OCI-LY3 (cell line): ENCODE measurements around the gene TARBP1.
A peak's percentile ranks its signal among the peaks of the same experiment; 100 is the strongest.
"Not testable (repeated sequence)": the region's sequence is repeated elsewhere in the genome, so short reads cannot be mapped to it uniquely, and the experiment has no call there.

Source experiments
- H2AFZ ChIP-seq: fragments of 200-600, 300-600 bp; shearing (Covaris generic); 2 replicates; pipeline ENCODE4 v1.6.0; 2014; ENCODE audit warnings: antibody characterized with exemption, low read depth, low read length
- H3K27ac ChIP-seq: fragments of 200-600, 300-600 bp; sonication (generic); 2 replicates; pipeline ENCODE4 v1.5.1; 2014; ENCODE audit warnings: mild to moderate bottlenecking, low read length, moderate library complexity, mixed read lengths
- H3K27me3 ChIP-seq: fragments of 200-600, 300-600 bp; sonication (generic); 2 replicates; pipeline ENCODE4 v1.6.1; 2014; ENCODE audit warnings: low read depth, low read length, mixed read lengths
- H3K36me3 ChIP-seq: fragments of 200-600, 300-600 bp; sonication (generic); replicated peaks from 2 replicates; pipeline ENCODE3; 2014; ENCODE audit warnings: low read depth, low read length, mixed read lengths
- H3K4me1 ChIP-seq: fragments of 300-600, 200-600 bp; sonication (generic); 2 replicates; pipeline ENCODE4 v1.6.1; 2014; ENCODE audit warnings: low read length, mixed read lengths
- H3K4me2 ChIP-seq: fragments of 200-600, 300-600 bp; sonication (generic); 2 replicates; pipeline ENCODE4 v1.6.1; 2014; ENCODE audit warnings: low read length, mixed read lengths
- H3K4me3 ChIP-seq: fragments of 300-600, 200-600 bp; sonication (generic); 2 replicates; pipeline ENCODE4 v1.5.1; 2014; ENCODE audit warnings: antibody characterized with exemption, mild to moderate bottlenecking, low read length, moderate library complexity
- H3K79me2 ChIP-seq: fragments of 300-600, 200-600 bp; shearing (Covaris generic); 2 replicates; pipeline ENCODE4 v1.6.1; 2014; ENCODE audit warnings: mild to moderate bottlenecking, low read length, mixed read lengths
- H3K9ac ChIP-seq: fragments of 300-600, 200-600 bp; shearing (Covaris generic); 2 replicates; pipeline ENCODE4 v1.6.0; 2014; ENCODE audit warnings: mild to moderate bottlenecking, low read length, moderate library complexity
- H3K9me3 ChIP-seq: fragments of 200-600, 300-600 bp; shearing (Covaris generic); 2 replicates; pipeline ENCODE4 v1.6.1; 2014; ENCODE audit warnings: low read length, mixed read lengths; ENCODE audit not compliant: insufficient read depth
- H4K20me1 ChIP-seq: fragments of 200-600, 300-600 bp; sonication (generic); 2 replicates; pipeline ENCODE4 v1.6.1; 2016; ENCODE audit warnings: low read length, mixed read lengths; ENCODE audit not compliant: insufficient read depth
- EZH2phosphoT487 ChIP-seq: fragments of 200-600 bp; shearing (Covaris generic); IDR thresholded peaks from 2 replicates; pipeline ENCODE4 v1.6.1; 2018; ENCODE audit warnings: antibody characterized with exemption, mixed run types, low read depth
- TF ChIP-seq, protein P1 (sequence below): fragments of 200-600, 300-600 bp; sonication (generic); IDR thresholded peaks from 2 replicates; pipeline ENCODE4 v1.5.1; 2014; ENCODE audit warnings: antibody characterized with exemption, low read length, low read depth

The TARBP1 gene

DNA sequence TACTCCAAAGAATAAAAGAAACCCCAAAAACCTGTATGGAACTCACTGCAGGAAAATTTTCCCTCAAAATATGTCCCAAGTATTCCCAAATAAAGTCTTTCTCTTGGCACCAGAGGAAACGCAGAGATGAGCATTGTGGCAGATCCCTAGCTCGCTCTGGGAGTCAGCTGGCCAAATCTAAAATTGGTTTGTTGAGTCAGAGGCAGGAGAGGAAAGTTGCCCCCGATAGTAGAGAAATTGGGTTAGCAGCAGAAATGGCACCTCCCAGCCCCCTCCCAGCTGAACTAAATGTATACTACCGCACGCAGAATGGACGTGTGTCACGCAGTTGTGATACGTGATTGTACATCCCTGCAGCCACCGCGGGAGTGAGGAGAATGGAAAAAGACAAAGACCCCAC is 39.9 kb upstream of the TARBP1 start:
- TF ChIP-seq, protein P1, sequence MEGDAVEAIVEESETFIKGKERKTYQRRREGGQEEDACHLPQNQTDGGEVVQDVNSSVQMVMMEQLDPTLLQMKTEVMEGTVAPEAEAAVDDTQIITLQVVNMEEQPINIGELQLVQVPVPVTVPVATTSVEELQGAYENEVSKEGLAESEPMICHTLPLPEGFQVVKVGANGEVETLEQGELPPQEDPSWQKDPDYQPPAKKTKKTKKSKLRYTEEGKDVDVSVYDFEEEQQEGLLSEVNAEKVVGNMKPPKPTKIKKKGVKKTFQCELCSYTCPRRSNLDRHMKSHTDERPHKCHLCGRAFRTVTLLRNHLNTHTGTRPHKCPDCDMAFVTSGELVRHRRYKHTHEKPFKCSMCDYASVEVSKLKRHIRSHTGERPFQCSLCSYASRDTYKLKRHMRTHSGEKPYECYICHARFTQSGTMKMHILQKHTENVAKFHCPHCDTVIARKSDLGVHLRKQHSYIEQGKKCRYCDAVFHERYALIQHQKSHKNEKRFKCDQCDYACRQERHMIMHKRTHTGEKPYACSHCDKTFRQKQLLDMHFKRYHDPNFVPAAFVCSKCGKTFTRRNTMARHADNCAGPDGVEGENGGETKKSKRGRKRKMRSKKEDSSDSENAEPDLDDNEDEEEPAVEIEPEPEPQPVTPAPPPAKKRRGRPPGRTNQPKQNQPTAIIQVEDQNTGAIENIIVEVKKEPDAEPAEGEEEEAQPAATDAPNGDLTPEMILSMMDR, result no peak
- no peak for TF ChIP-seq EZH2phosphoT487
- no peak overlapping the region for H3K4me2 ChIP-seq
- no peak overlapping the region for H3K4me3 ChIP-seq
- H3K4me1 ChIP-seq, result peaks cover 67% of the 10 kb centered on the region
- peaks cover 8% of the 10 kb centered on the region for H3K27me3 ChIP-seq
- H3K9me3 ChIP-seq, result no peaks in the 10 kb centered on the region
- no peaks in the 10 kb centered on the region for H3K79me2 ChIP-seq
- no peak overlapping the region for H2AFZ ChIP-seq
- H3K36me3 ChIP-seq, result no peaks in the 10 kb centered on the region
- no peak overlapping the region for H3K27ac ChIP-seq
- H3K9ac ChIP-seq, result no peak overlapping the region
- no peaks in the 10 kb centered on the region for H4K20me1 ChIP-seq

DNA sequence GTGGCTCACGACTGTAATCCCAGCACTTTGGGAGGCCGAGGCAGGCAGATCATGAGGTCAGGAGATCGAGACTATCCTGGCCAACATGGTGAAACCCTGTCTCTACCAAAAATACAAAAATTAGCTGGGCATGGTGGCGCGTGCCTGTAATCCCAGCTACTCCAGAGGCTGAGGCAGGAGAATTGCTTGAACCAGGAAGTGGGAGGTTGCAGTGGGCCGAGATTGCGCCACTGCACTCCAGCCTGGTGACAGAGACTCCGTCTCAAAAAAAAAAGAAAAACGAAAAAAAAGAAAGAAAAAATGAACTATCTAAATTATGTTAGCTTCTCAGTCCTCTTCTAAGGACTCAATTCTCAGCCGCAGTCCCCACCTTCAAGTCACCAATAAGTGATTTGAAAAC is 39.1 kb upstream of the TARBP1 start:
- H3K4me1 ChIP-seq, result peaks cover 62% of the 10 kb centered on the region
- not testable (repeated sequence) for H3K27me3 ChIP-seq, H2AFZ ChIP-seq, H3K4me3 ChIP-seq, H4K20me1 ChIP-seq, H3K9me3 ChIP-seq, H3K9ac ChIP-seq, H3K4me2 ChIP-seq, H3K79me2 ChIP-seq, H3K27ac ChIP-seq, H3K36me3 ChIP-seq

DNA sequence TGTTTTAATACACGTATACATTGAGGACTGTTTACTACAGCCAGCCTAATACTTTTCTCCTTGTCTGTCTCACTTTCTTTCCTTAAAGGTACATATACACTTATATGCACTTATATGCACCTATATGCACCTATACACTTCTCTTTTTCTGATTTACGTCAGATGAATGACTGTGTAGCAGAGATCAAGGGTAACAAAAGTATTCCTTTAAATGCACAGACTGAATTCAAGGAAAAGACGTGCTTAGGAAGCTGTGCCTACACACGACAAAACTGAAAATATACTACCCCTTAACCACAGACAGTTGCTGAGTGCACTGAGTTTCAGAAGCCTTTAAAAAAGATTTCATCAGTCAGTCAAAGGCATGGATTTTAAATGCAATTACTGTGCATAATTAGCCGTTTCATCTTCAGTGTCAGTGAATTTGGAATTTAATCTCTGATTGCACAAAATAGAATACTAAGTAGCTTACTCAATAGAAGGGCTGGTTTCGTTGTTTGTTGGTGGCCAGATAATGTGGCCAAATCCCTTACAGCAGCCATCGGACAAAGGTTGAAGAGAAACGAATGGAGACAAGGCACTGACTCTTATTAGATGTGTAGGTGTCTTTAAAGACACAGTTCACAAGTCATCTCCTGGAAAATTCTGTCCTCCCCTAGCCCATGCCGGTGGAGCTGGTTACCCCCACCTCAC is 38.3 kb upstream of the TARBP1 start:
- no peaks in the 10 kb centered on the region for H4K20me1 ChIP-seq
- no peak overlapping the region for H2AFZ ChIP-seq
- no peak overlapping the region for H3K9ac ChIP-seq
- no peaks in the 10 kb centered on the region for H3K79me2 ChIP-seq
- H3K4me1 ChIP-seq, result peaks cover 63% of the 10 kb centered on the region
- no peaks in the 10 kb centered on the region for H3K36me3 ChIP-seq
- H3K4me2 ChIP-seq, result 0 out of 2 replicates have a peak overlapping the region, but pooled peaks have one; percentile 8
- H3K4me3 ChIP-seq, result no peak overlapping the region
- peaks cover 8% of the 10 kb centered on the region for H3K27me3 ChIP-seq
- TF ChIP-seq, protein P1, result no peak
- TF ChIP-seq EZH2phosphoT487, result no peak
- no peak overlapping the region for H3K27ac ChIP-seq
- H3K9me3 ChIP-seq, result no peaks in the 10 kb centered on the region

DNA sequence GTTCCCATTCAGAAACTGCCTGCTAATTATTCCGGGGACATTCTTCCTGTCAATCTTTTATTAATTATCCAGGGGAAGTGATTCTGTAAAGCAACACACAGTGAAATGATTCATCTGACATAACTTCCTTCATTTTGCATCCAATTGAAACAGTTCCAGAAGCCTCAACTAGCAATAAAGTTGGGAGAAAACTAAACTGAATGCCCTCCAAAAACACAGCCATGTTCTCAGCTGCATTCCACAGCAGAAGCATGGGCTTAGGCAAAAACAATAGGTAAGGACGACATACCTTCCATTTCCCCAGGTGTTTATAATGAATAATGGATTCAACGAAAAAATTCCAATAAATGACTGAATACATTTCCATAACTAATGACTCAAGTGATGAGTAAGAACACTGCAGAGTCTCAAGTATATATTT is 36.9 kb upstream of the TARBP1 start:
- Histone ChIP-seq H2AFZ (no peak overlapping the region), H3K4me1 (peaks cover 57% of the 10 kb centered on the region), H3K27ac (no peak overlapping the region), H3K36me3 (no peaks in the 10 kb centered on the region), H4K20me1 (no peaks in the 10 kb centered on the region), H3K9me3 (no peaks in the 10 kb centered on the region), H3K9ac (no peak overlapping the region), H3K4me3 (no peak overlapping the region), H3K79me2 (no peaks in the 10 kb centered on the region), H3K4me2 (peak overlapping the region; percentile 5), H3K27me3 (peaks cover 3% of the 10 kb centered on the region; the same call in 1 of the 2 replicates)
- TF ChIP-seq EZH2phosphoT487, result no peak
- TF ChIP-seq, protein P1, result no peak
